UCSD-AML1 (cell line): ENCODE results near the gene SOX1.

Experiments used
- DNase-seq: peaks from one replicate; lab custom pipeline; 2025; ENCODE audit not compliant: unreplicated experiment; lab: John Stamatoyannopoulos, UW

SOX1 gene

GRCh38 chr13:112067116-112067741 is at the start of gene SOX1:
TSS of gene SOX1 (plus strand) at chr13:112067149. CDS start at chr13:112067659, 510 bp downstream.
- no peak for DNase-seq

GRCh38 chr13:112024577-112024976 is 42.4 kb upstream of the SOX1 start:
- no peak for DNase-seq

GRCh38 chr13:112027250-112027649 is 39.7 kb upstream of the SOX1 start:
- no peak for DNase-seq

GRCh38 chr13:112028481-112028880 is 38.5 kb upstream of the SOX1 start:
- DNase-seq: no peak

GRCh38 chr13:112029143-112029542 is 37.8 kb upstream of the SOX1 start:
- DNase-seq: no peak

GRCh38 chr13:112032186-112032993 is 34.6 kb upstream of the SOX1 start:
- no peak for DNase-seq

GRCh38 chr13:112034231-112034630 is 32.7 kb upstream of the SOX1 start:
- no peak for DNase-seq

GRCh38 chr13:112034846-112035245 is 32.1 kb upstream of the SOX1 start:
- DNase-seq: no peak

- DNase-seq: no peak
Measured at GRCh38 chr13:112042496-112042895, 24.5 kb upstream of the SOX1 start.

GRCh38 chr13:112052213-112052612 is 14.7 kb upstream of the SOX1 start:
- no peak for DNase-seq

- DNase-seq: no peak
Measured at GRCh38 chr13:112053167-112053743, 13.7 kb upstream of the SOX1 start.

GRCh38 chr13:112053744-112054615 is 13.0 kb upstream of the SOX1 start:
- no peak for DNase-seq

GRCh38 chr13:112054616-112055015 is 12.3 kb upstream of the SOX1 start:
- no peak for DNase-seq

GRCh38 chr13:112055036-112055914 is 11.7 kb upstream of the SOX1 start:
- DNase-seq: no peak

- no peak for DNase-seq
Measured at GRCh38 chr13:112055915-112056269, 11.1 kb upstream of the SOX1 start.

- no peak for DNase-seq
Measured at GRCh38 chr13:112056284-112056727, 10.6 kb upstream of the SOX1 start.

GRCh38 chr13:112056739-112057438 is 10.1 kb upstream of the SOX1 start:
- no peak for DNase-seq

GRCh38 chr13:112057439-112057735 is 9.6 kb upstream of the SOX1 start:
- DNase-seq: no peak

GRCh38 chr13:112057736-112058518 is 9.0 kb upstream of the SOX1 start:
- DNase-seq: no peak
